K562 (cell line): Measurements from ENCODE around the gene CCDC27.

Source experiments
- CEBPB ChIP-seq: fragments of 450-650 bp; IDR thresholded peaks from 2 replicates; pipeline ENCODE4 v1.6.1; 2016; ENCODE audit warnings: missing genetic modification characterization, missing compliant biosample characterization
- CHD4 ChIP-seq: fragments of 200-600 bp; sonication (generic); IDR thresholded peaks from 3 replicates; pipeline ENCODE4 v1.6.1; 2012; ENCODE audit warnings: low read depth, mild to moderate bottlenecking, mixed read lengths, low read length, inconsistent platforms; ENCODE audit not compliant: insufficient read depth, insufficient replicate concordance, poor library complexity, severe bottlenecking
- EP400 ChIP-seq: fragments of 450-650 bp; IDR thresholded peaks from 2 replicates; pipeline ENCODE4 v1.6.1; 2017; ENCODE audit warnings: antibody characterized with exemption, mild to moderate bottlenecking, moderate library complexity
- FOXK2 ChIP-seq, 2 experiments: fragments of 450-650 bp; IDR thresholded peaks in 1 of 2; conservative IDR thresholded peaks in 1 of 2; 2 replicates each; pipeline ENCODE4 v1.6.1; 2016; ENCODE audit warnings: low read depth in 2 of 2, mild to moderate bottlenecking in 1 of 2
- HIVEP1 ChIP-seq: fragments of 250-450 bp; sonication (Bioruptor Pico); IDR thresholded peaks from 2 replicates; pipeline ENCODE4 v1.4.0; 2020; ENCODE audit warnings: mild to moderate bottlenecking
- HNRNPUL1 ChIP-seq: fragments of 200-400 bp; formaldehyde crosslinking; IDR thresholded peaks from 2 replicates; pipeline ENCODE4 v1.6.1; 2017; ENCODE audit warnings: low read length
- MAFF ChIP-seq: IDR thresholded peaks from 2 replicates; pipeline ENCODE4 v1.6.1; 2012; ENCODE audit warnings: low read length, improper control_type of control experiment
- POLR2AphosphoS5 ChIP-seq: IDR thresholded peaks from 2 replicates; pipeline ENCODE4 v1.6.1; 2011; ENCODE audit warnings: mild to moderate bottlenecking, low read depth, low read length, moderate library complexity; ENCODE audit not compliant: control insufficient read depth, insufficient read depth
- SMC3 ChIP-seq: conservative IDR thresholded peaks from 2 replicates; pipeline ENCODE4 v1.6.1; 2011; ENCODE audit warnings: low read depth, low read length, improper control_type of control experiment; ENCODE audit not compliant: insufficient read depth
- TSC22D4 ChIP-seq: fragments of 450-650 bp; IDR thresholded peaks from 2 replicates; pipeline ENCODE4 v1.6.1; 2016; ENCODE audit warnings: missing genetic modification characterization, missing biosample characterization, control low read depth
- ZBTB17 ChIP-seq: fragments of 450-650 bp; formaldehyde crosslinking; IDR thresholded peaks from 2 replicates; pipeline ENCODE4 v1.4.0; 2020; ENCODE audit warnings: mild to moderate bottlenecking
- TF ChIP-seq, protein P1 (sequence below), 3 experiments: IDR thresholded peaks in 2 of 3; conservative IDR thresholded peaks in 1 of 3; 2 replicates each; pipeline ENCODE4 v1.5.1; 2011 to 2012; ENCODE audit warnings: low read length in 3 of 3, mild to moderate bottlenecking in 3 of 3, control low read depth in 2 of 3, improper control_type of control experiment in 1 of 3, inconsistent platforms in 1 of 3, low read depth in 1 of 3, mixed read lengths in 1 of 3, moderate library complexity in 1 of 3; ENCODE audit not compliant: insufficient read depth in 2 of 3
- TF ChIP-seq, protein P2 (sequence below): fragments of 250-450 bp; sonication (Bioruptor Pico); IDR thresholded peaks from 2 replicates; pipeline ENCODE4 v1.4.0; 2020; ENCODE audit warnings: mild to moderate bottlenecking, moderate library complexity

DNA sequence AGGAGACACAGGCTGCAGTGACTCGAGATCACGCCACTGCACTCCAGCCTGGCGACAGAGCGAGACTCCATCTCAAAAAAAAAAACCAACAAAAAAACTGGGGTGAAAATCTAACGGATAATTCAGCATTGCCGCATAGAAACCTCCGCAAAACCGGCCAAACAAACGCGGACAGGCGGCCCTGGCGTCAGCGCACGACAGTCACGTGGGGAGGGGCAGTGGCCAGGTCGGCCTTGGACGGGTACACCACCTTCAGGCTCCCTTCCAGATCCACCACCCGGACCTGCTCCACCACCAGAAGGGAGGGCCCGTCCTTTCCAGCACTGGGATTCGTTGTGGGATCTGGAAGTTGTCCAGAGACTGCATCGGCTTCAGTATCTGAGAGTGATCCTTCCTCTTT lies 28.7 kb downstream of the CCDC27 start:
- TF ChIP-seq, protein P1, sequence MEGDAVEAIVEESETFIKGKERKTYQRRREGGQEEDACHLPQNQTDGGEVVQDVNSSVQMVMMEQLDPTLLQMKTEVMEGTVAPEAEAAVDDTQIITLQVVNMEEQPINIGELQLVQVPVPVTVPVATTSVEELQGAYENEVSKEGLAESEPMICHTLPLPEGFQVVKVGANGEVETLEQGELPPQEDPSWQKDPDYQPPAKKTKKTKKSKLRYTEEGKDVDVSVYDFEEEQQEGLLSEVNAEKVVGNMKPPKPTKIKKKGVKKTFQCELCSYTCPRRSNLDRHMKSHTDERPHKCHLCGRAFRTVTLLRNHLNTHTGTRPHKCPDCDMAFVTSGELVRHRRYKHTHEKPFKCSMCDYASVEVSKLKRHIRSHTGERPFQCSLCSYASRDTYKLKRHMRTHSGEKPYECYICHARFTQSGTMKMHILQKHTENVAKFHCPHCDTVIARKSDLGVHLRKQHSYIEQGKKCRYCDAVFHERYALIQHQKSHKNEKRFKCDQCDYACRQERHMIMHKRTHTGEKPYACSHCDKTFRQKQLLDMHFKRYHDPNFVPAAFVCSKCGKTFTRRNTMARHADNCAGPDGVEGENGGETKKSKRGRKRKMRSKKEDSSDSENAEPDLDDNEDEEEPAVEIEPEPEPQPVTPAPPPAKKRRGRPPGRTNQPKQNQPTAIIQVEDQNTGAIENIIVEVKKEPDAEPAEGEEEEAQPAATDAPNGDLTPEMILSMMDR (IDR thresholded peaks at IDR 0.05 in 2 of 3, conservative IDR thresholded peaks at IDR 0.05 in 1 of 3; ENCODE audit: insufficient read depth in 2 of 3, low read depth in 1 of 3, low read length in 3 of 3): no peak
- TF ChIP-seq POLR2AphosphoS5 (no peak), ZBTB17 (CRISPR knock-in tag) (no peak), EP400 (no peak), CHD4 (no peak), CEBPB (no peak), HNRNPUL1 (no peak), HIVEP1 (CRISPR knock-in tag) (no peak), FOXK2 (conservative IDR thresholded peaks at IDR 0.05 in 1 of 2, IDR thresholded peaks at IDR 0.05 in 1 of 2; ENCODE audit: low read depth in 2 of 2) (no peak), MAFF (no peak), TSC22D4 (tag) (no peak), SMC3 (no peak)
- TF ChIP-seq, protein P2, sequence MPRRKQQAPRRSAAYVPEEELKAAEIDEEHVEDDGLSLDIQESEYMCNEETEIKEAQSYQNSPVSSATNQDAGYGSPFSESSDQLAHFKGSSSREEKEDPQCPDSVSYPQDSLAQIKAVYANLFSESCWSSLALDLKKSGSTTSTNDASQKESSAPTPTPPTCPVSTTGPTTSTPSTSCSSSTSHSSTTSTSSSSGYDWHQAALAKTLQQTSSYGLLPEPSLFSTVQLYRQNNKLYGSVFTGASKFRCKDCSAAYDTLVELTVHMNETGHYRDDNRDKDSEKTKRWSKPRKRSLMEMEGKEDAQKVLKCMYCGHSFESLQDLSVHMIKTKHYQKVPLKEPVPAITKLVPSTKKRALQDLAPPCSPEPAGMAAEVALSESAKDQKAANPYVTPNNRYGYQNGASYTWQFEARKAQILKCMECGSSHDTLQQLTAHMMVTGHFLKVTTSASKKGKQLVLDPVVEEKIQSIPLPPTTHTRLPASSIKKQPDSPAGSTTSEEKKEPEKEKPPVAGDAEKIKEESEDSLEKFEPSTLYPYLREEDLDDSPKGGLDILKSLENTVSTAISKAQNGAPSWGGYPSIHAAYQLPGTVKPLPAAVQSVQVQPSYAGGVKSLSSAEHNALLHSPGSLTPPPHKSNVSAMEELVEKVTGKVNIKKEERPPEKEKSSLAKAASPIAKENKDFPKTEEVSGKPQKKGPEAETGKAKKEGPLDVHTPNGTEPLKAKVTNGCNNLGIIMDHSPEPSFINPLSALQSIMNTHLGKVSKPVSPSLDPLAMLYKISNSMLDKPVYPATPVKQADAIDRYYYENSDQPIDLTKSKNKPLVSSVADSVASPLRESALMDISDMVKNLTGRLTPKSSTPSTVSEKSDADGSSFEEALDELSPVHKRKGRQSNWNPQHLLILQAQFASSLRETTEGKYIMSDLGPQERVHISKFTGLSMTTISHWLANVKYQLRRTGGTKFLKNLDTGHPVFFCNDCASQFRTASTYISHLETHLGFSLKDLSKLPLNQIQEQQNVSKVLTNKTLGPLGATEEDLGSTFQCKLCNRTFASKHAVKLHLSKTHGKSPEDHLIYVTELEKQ (CRISPR knock-in tag): no peak
